ENCODE data around the gene LPCAT1.
"Not testable (repeated sequence)": the region's sequence is repeated elsewhere in the genome, so short reads cannot be mapped to it uniquely, and the experiment has no call there.

Gene LPCAT1

DNA sequence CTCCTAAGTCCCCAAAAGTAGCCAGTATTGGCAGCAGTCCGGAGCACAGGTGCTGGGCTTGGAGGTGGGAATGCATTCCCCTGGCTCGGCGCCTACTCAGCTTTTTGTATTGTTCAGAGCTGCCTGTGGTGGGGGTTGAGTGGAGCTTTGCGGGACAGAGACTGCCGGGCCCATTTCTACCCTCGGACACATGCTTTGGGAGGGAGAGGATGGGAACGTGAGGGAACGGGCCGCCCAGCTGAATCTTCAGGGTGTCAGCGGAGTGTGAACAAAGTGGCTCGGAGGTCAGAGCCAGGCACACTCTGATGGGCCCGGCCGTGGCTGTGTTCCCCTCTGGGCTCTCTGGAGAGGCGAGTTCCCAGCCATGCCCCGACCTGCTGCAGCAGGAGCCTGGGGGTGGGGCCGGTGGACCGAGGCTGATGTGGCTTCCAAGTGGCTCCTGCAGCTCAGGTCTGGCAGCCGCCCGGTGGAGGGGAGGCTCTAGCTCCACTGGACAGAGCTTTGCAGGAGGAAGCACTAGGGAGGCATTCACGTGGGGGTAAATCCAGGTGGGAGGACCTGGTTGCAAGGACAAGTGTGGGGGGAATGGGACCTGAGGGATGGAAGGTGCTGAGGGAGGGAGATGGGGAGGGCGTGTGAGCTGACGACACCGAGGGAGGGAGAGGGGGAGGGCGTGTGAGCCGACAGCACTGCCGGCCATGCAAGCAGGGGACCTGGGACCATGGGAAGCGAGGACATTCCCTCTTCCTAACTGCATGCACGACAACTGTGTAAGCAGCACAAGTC lies 47.4 kb downstream of the LPCAT1 start:
- ATAC-seq = no peak
- no peak for TF ChIP-seq SNAI2 (CRISPR knock-in tag; IDR thresholded peaks at IDR 0.05)
- no peak for TF ChIP-seq ZFP30 (CRISPR knock-in tag; IDR thresholded peaks at IDR 0.05)
- no peak for TF ChIP-seq ZNF8 (CRISPR knock-in tag; IDR thresholded peaks at IDR 0.05)
- no peak for TF ChIP-seq TCF4 (CRISPR knock-in tag; IDR thresholded peaks at IDR 0.05; ENCODE audit: borderline replicate concordance)
- no peak for TF ChIP-seq OSR1 (CRISPR knock-in tag; IDR thresholded peaks at IDR 0.05)
- no peak for TF ChIP-seq CSDC2 (CRISPR knock-in tag; IDR thresholded peaks at IDR 0.05)
- TF ChIP-seq, protein P1, sequence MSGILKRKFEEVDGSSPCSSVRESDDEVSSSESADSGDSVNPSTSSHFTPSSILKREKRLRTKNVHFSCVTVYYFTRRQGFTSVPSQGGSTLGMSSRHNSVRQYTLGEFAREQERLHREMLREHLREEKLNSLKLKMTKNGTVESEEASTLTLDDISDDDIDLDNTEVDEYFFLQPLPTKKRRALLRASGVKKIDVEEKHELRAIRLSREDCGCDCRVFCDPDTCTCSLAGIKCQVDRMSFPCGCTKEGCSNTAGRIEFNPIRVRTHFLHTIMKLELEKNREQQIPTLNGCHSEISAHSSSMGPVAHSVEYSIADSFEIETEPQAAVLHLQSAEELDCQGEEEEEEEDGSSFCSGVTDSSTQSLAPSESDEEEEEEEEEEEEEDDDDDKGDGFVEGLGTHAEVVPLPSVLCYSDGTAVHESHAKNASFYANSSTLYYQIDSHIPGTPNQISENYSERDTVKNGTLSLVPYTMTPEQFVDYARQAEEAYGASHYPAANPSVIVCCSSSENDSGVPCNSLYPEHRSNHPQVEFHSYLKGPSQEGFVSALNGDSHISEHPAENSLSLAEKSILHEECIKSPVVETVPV (CRISPR knock-in tag; IDR thresholded peaks at IDR 0.05) = no peak
- TF ChIP-seq ZNF70 (CRISPR knock-in tag; IDR thresholded peaks at IDR 0.05) = no peak
- TF ChIP-seq, protein P2, sequence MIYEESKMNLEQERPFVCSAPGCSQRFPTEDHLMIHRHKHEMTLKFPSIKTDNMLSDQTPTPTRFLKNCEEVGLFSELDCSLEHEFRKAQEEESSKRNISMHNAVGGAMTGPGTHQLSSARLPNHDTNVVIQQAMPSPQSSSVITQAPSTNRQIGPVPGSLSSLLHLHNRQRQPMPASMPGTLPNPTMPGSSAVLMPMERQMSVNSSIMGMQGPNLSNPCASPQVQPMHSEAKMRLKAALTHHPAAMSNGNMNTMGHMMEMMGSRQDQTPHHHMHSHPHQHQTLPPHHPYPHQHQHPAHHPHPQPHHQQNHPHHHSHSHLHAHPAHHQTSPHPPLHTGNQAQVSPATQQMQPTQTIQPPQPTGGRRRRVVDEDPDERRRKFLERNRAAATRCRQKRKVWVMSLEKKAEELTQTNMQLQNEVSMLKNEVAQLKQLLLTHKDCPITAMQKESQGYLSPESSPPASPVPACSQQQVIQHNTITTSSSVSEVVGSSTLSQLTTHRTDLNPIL (CRISPR knock-in tag; IDR thresholded peaks at IDR 0.05; ENCODE audit: low read depth) = no peak
- TF ChIP-seq, protein P3, sequence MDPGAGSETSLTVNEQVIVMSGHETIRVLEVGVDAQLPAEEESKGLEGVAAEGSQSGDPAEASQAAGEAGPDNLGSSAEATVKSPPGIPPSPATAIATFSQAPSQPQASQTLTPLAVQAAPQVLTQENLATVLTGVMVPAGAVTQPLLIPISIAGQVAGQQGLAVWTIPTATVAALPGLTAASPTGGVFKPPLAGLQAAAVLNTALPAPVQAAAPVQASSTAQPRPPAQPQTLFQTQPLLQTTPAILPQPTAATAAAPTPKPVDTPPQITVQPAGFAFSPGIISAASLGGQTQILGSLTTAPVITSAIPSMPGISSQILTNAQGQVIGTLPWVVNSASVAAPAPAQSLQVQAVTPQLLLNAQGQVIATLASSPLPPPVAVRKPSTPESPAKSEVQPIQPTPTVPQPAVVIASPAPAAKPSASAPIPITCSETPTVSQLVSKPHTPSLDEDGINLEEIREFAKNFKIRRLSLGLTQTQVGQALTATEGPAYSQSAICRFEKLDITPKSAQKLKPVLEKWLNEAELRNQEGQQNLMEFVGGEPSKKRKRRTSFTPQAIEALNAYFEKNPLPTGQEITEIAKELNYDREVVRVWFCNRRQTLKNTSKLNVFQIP (CRISPR knock-in tag; IDR thresholded peaks at IDR 0.05; ENCODE audit: borderline replicate concordance, low read depth) = no peak
- no peak for TF ChIP-seq ISL1 (CRISPR knock-in tag; IDR thresholded peaks at IDR 0.05)
- TF ChIP-seq TOX (CRISPR knock-in tag; IDR thresholded peaks at IDR 0.05; ENCODE audit: borderline replicate concordance) = no peak
- no peak for TF ChIP-seq ZFP3 (CRISPR knock-in tag; IDR thresholded peaks at IDR 0.05)
- TF ChIP-seq, protein P4, sequence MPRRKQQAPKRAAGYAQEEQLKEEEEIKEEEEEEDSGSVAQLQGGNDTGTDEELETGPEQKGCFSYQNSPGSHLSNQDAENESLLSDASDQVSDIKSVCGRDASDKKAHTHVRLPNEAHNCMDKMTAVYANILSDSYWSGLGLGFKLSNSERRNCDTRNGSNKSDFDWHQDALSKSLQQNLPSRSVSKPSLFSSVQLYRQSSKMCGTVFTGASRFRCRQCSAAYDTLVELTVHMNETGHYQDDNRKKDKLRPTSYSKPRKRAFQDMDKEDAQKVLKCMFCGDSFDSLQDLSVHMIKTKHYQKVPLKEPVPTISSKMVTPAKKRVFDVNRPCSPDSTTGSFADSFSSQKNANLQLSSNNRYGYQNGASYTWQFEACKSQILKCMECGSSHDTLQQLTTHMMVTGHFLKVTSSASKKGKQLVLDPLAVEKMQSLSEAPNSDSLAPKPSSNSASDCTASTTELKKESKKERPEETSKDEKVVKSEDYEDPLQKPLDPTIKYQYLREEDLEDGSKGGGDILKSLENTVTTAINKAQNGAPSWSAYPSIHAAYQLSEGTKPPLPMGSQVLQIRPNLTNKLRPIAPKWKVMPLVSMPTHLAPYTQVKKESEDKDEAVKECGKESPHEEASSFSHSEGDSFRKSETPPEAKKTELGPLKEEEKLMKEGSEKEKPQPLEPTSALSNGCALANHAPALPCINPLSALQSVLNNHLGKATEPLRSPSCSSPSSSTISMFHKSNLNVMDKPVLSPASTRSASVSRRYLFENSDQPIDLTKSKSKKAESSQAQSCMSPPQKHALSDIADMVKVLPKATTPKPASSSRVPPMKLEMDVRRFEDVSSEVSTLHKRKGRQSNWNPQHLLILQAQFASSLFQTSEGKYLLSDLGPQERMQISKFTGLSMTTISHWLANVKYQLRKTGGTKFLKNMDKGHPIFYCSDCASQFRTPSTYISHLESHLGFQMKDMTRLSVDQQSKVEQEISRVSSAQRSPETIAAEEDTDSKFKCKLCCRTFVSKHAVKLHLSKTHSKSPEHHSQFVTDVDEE (CRISPR knock-in tag; IDR thresholded peaks at IDR 0.05) = no peak
- no peak for TF ChIP-seq GLIS3 (CRISPR knock-in tag; IDR thresholded peaks at IDR 0.05)
- no peak for TF ChIP-seq ARNTL (CRISPR knock-in tag; IDR thresholded peaks at IDR 0.05; ENCODE audit: borderline replicate concordance, low read depth)
- TF ChIP-seq RARB (CRISPR knock-in tag; IDR thresholded peaks at IDR 0.05) = no peak
- no peak for TF ChIP-seq ESRRG (CRISPR knock-in tag; IDR thresholded peaks at IDR 0.05)
- no peak for TF ChIP-seq BACH2 (CRISPR knock-in tag; IDR thresholded peaks at IDR 0.05; ENCODE audit: borderline replicate concordance)
- TF ChIP-seq PPARA (CRISPR knock-in tag; IDR thresholded peaks at IDR 0.05; ENCODE audit: borderline replicate concordance) = no peak

DNA sequence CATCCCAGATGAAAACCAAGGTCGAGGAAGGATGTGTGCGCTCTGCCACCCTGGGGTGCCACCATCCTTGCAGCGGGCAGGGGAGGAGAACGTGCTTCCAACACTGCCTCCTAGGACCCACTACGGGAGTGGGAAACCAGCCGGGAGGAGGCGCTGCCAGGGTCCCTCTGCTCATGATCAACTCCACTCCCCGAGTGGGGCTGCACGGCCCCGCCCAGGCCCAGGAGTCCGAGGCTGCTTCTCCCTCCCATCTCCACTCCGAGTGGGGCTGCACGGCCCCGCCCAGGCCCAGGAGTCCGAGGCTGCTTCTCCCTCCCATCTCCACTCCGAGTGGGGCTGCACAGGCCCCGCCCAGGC lies 48.2 kb downstream of the LPCAT1 start:
- ATAC-seq = not testable (repeated sequence)

DNA sequence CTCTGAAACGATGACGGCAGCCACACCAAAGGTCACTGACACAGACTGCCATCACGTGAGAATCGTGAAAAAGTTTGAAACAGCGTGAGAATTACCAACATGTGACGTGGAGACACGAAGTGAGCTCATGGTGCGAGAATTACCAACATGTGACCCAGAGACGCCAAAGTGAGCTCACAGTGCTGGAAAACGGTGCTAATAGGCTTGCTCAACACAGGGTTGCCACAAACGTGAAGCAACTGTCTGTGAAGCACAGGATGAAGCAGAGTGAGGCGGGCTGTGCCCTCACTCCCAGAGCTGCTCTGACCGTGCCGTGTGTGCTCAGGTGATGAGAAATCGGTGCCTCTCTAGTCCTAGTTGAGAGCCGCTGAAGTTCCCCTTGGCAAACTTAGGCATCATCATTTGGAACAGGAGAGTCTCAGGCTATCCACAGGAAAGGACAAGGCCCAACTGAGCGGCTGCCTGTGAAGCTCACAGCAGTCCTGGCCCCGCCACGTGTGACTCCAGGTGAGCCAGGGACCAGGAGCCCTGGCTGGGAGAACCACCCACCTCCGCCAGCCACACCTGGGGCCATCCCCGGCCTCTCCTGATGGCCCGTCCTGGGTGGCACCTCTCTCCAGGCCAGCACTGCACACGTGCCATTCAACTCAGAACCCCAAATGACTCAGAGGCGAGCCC lies 48.8 kb downstream of the LPCAT1 start:
- TF ChIP-seq PPARA (CRISPR knock-in tag; IDR thresholded peaks at IDR 0.05; ENCODE audit: borderline replicate concordance) = no peak
- TF ChIP-seq TOX (CRISPR knock-in tag; IDR thresholded peaks at IDR 0.05; ENCODE audit: borderline replicate concordance) = no peak
- TF ChIP-seq CSDC2 (CRISPR knock-in tag; IDR thresholded peaks at IDR 0.05) = no peak
- TF ChIP-seq ZC3H10 (CRISPR knock-in tag; IDR thresholded peaks at IDR 0.05) = no peak
- no peak for TF ChIP-seq ZNF70 (CRISPR knock-in tag; IDR thresholded peaks at IDR 0.05)
- TF ChIP-seq, protein P3 (CRISPR knock-in tag; IDR thresholded peaks at IDR 0.05; ENCODE audit: borderline replicate concordance, low read depth) = no peak
- no peak for TF ChIP-seq GLIS3 (CRISPR knock-in tag; IDR thresholded peaks at IDR 0.05)
- TF ChIP-seq ARNTL (CRISPR knock-in tag; IDR thresholded peaks at IDR 0.05; ENCODE audit: borderline replicate concordance, low read depth) = no peak
- TF ChIP-seq, protein P4 (CRISPR knock-in tag; IDR thresholded peaks at IDR 0.05) = no peak
- TF ChIP-seq ZFP30 (CRISPR knock-in tag; IDR thresholded peaks at IDR 0.05) = no peak
- TF ChIP-seq ZFP3 (CRISPR knock-in tag; IDR thresholded peaks at IDR 0.05) = no peak
- TF ChIP-seq TCF4 (CRISPR knock-in tag; IDR thresholded peaks at IDR 0.05; ENCODE audit: borderline replicate concordance) = no peak
- TF ChIP-seq BACH2 (CRISPR knock-in tag; IDR thresholded peaks at IDR 0.05; ENCODE audit: borderline replicate concordance) = no peak
- no peak for ATAC-seq
